ENCODE results near the gene DDOST.

- TF ChIP-seq CTCF (IDR thresholded peaks at IDR 0.05; ENCODE audit: borderline replicate concordance, extremely low read depth, low read length, poor library complexity, severe bottlenecking) = peak; percentile 82
- TF ChIP-seq EZH2 (IDR thresholded peaks at IDR 0.05; ENCODE audit: borderline replicate concordance, low read depth, low read length, severe bottlenecking) = no peak
These were observed 21.0 kb downstream of the DDOST start for GRCh38 chr1:20640183-20640597.
